B cell (primary cell): Measurements from ENCODE around the gene GTF2IRD1. TPM values are rescaled to one million over a fixed set of nuclear protein-coding genes. Genes with fewer than 3 reads are reported as not detected.
A peak's percentile ranks its signal among the peaks of the same experiment; 100 is the strongest.

Experiments
- ATAC-seq: fragments of 200-7000 bp; cut with Tn5 transposase; one replicate; pipeline ENCODE4 v1.10.0; 2021; ENCODE audit warnings: low read depth, mild to moderate bottlenecking, moderate number of reproducible peaks, moderate library complexity
- CTCF ChIA-PET: fragments of 350-600 bp; sonication (Branson Sonifier 250); formaldehyde crosslinking; loops from one replicate; lab custom pipeline; 2021; ENCODE audit warnings: antibody characterized with exemption, inconsistent platforms; lab: Charles Lee
- POLR2A ChIA-PET: fragments of 350-600 bp; sonication (Branson Sonifier 250); formaldehyde crosslinking; loops from one replicate; lab custom pipeline; 2021; ENCODE audit warnings: antibody characterized with exemption; lab: Charles Lee
- DNase-seq: peaks from one replicate; pipeline ENCODE4 v3.0.0; 2013
- H2AFZ ChIP-seq: 2 replicates; pipeline ENCODE4 v1.6.1; 2012; ENCODE audit warnings: mild to moderate bottlenecking, low read depth, low read length; ENCODE audit not compliant: insufficient read depth, poor library complexity, severe bottlenecking
- H3K27ac ChIP-seq, 2 donors: 1 replicate in 1 of 2; 2 replicates in 1 of 2; pipeline ENCODE4 v1.5.1; 2012 to 2013; ENCODE audit warnings: low read length in 2 of 2, mild to moderate bottlenecking in 2 of 2, moderate library complexity in 1 of 2
- H3K27me3 ChIP-seq, 4 experiments: fragments of 200-600 bp in 1 of 4; sonication (generic) in 1 of 4; replicated peaks in 1 of 4; 1 replicate in 2 of 4; 2 replicates in 2 of 4; pipeline versions ENCODE4 v1.6.1 to v1.7.0; 2013 to 2016; ENCODE audit warnings: low read length in 3 of 4, mild to moderate bottlenecking in 2 of 4, mixed read lengths in 1 of 4, moderate library complexity in 1 of 4; ENCODE audit not compliant: insufficient read depth in 4 of 4, control insufficient read depth in 3 of 4; ENCODE audit errors: control extremely low read depth in 1 of 4
- H3K36me3 ChIP-seq, 2 experiments: replicated peaks in 1 of 2; 1 replicate in 1 of 2; 2 replicates in 1 of 2; pipeline versions ENCODE4 v1.6.1 to v1.7.1; 2013; ENCODE audit warnings: low read length in 1 of 2; ENCODE audit not compliant: insufficient read depth in 2 of 2, control insufficient read depth in 1 of 2; ENCODE audit errors: control extremely low read depth in 1 of 2, extremely low read depth in 1 of 2
- H3K4me1 ChIP-seq, 2 donors: fragments of 200-600 bp in 1 of 2; sonication (generic) in 1 of 2; 1 replicate in 1 of 2; 2 replicates in 1 of 2; pipeline versions ENCODE4 v1.5.1 to v1.6.1; 2013 to 2017; ENCODE audit warnings: low read length in 2 of 2; ENCODE audit not compliant: control insufficient read depth in 2 of 2, insufficient read depth in 2 of 2
- H3K4me2 ChIP-seq: replicated peaks from 2 replicates; pipeline ENCODE3; 2012; ENCODE audit warnings: mild to moderate bottlenecking, low read depth, low read length; ENCODE audit not compliant: poor library complexity, severe bottlenecking
- H3K4me3 ChIP-seq, 5 experiments: fragments of 200-600 bp in 1 of 5; sonication (generic) in 1 of 5; 1 replicate in 3 of 5; 2 replicates in 2 of 5; pipeline versions ENCODE4 v1.5.1 to v1.7.0; 2011 to 2016; ENCODE audit warnings: low read length in 4 of 5, mild to moderate bottlenecking in 4 of 5, low read depth in 2 of 5, control low read depth in 1 of 5, moderate library complexity in 1 of 5; ENCODE audit not compliant: insufficient read depth in 1 of 5; ENCODE audit errors: control extremely low read depth in 1 of 5, extremely low read depth in 1 of 5
- H3K79me2 ChIP-seq: fragments of 200-600 bp; sonication (generic); one replicate; pipeline ENCODE4 v1.6.0; 2016; ENCODE audit warnings: low read length; ENCODE audit not compliant: control insufficient read depth, insufficient read depth
- H3K9ac ChIP-seq: fragments of 200-600 bp; sonication (generic); 2 replicates; pipeline ENCODE4 v1.6.1; 2017; ENCODE audit warnings: mild to moderate bottlenecking, low read length, moderate library complexity
- H3K9me3 ChIP-seq, 3 donors: one replicate each; pipeline versions ENCODE4 v1.6.1 to v1.7.1; 2013; ENCODE audit warnings: low read length in 2 of 3; ENCODE audit not compliant: control insufficient read depth in 2 of 3, insufficient read depth in 1 of 3; ENCODE audit errors: control extremely low read depth in 1 of 3
- H4K20me1 ChIP-seq: 2 replicates; pipeline ENCODE4 v1.6.0; 2012; ENCODE audit warnings: mild to moderate bottlenecking, low read length; ENCODE audit not compliant: insufficient read depth, control insufficient read depth, poor library complexity, severe bottlenecking
- H3K27ac Mint-ChIP-seq: one replicate; pipeline ENCODE4 v1.8.0; 2021; ENCODE audit warnings: mixed read lengths
- H3K27me3 Mint-ChIP-seq: one replicate; pipeline ENCODE4 v1.8.0; 2021; ENCODE audit warnings: mixed read lengths
- H3K4me1 Mint-ChIP-seq: one replicate; pipeline ENCODE4 v1.8.0; 2021; ENCODE audit warnings: mixed read lengths
- H3K4me3 Mint-ChIP-seq: one replicate; pipeline ENCODE4 v1.8.0; 2021; ENCODE audit warnings: mixed read lengths
- H3K9me3 Mint-ChIP-seq: one replicate; pipeline ENCODE4 v1.8.0; 2022; ENCODE audit warnings: mixed read lengths; ENCODE audit not compliant: insufficient read depth
- CTCF ChIP-seq: fragments of 200-600 bp; IDR thresholded peaks from one replicate; pipeline ENCODE4 v1.8.0; 2022; ENCODE audit warnings: antibody characterized with exemption, mild to moderate bottlenecking
- EZH2 ChIP-seq: IDR thresholded peaks from 2 replicates; pipeline ENCODE4 v1.6.1; 2012; ENCODE audit warnings: borderline replicate concordance, low read depth, mild to moderate bottlenecking, moderate library complexity, low read length; ENCODE audit not compliant: insufficient read depth, poor library complexity, severe bottlenecking
- WGBS: methylation state at CpG from one replicate; pipeline ENCODE4 v1.1.5; 2013; ENCODE audit warnings: missing lambda C conversion rate; ENCODE audit not compliant: insufficient coverage; 5-methylcytosine and 5-hydroxymethylcytosine counted together
- intact Hi-C: fragments of 100-400 bp; cut with micrococcal nuclease; formaldehyde crosslinking; loops from one replicate; pipeline ENCODE4 v1.10.0; 2022
- polyA plus RNA-seq: library from polyadenylated mRNA; depleted of rRNA; stranded (reverse); fragments of >200 nt; gene quantifications from 2 replicates; pipeline ENCODE4 v1.2.3, GENCODE V29; 2012
- total RNA-seq, 2 donors: library from RNA; stranded (reverse); fragments of 120-200 nt in 1 of 2; gene quantifications; 1 replicate in 1 of 2; 2 replicates in 1 of 2; pipeline versions ENCODE4 v1.2.3 to v1.2.4, GENCODE V29; 2013 to 2022

Gene GTF2IRD1
- total and polyA plus RNA-seq, 2 donors (not counting 1 experiment from before 2014, with no cell fraction given) = 0.45 to 2.2 TPM

- ATAC-seq (no peak), DNase-seq (no peak)
- no peak overlapping the region for H3K27ac ChIP-seq
- H3K4me3 ChIP-seq = no peak overlapping the region
- no peak overlapping the region for H3K4me2 ChIP-seq
- Mint-ChIP-seq H3K4me3 (peak overlapping the region; percentile 8), H3K4me1 (peaks cover 15% of the 10 kb centered on the region), H3K27ac (peak overlapping the region; percentile 8), H3K9me3 (no peaks in the 10 kb centered on the region), H3K27me3 (no peaks in the 10 kb centered on the region)
- H3K4me1 ChIP-seq = peaks cover 9 to 14% of the 10 kb centered on the region in 2 donors
- no peak overlapping the region for H3K9ac ChIP-seq
- H3K79me2 ChIP-seq = no peaks in the 10 kb centered on the region
- H2AFZ ChIP-seq = no peak overlapping the region
- H3K9me3 ChIP-seq = no peaks in the 10 kb centered on the region
- 96% methylated on average over 7 of the region's 7 CpGs for WGBS
- POLR2A ChIA-PET = no interaction called here
- no peak for TF ChIP-seq CTCF
- no peak for TF ChIP-seq EZH2
- no peaks in the 10 kb centered on the region for H4K20me1 ChIP-seq
- intact Hi-C loops = no loop called here
- H3K27me3 ChIP-seq = peaks cover 0 to 2% (median 0%) of the 10 kb centered on the region in 4 experiments
- CTCF ChIA-PET = interaction anchor here (0.5 kb wide), 1 partner anchor 13 kb away, joined by 3 read pairs; no protein-coding TSS in a partner anchor
- H3K36me3 ChIP-seq = no peaks in the 10 kb centered on the region
These were observed 150.8 kb downstream of the GTF2IRD1 start for GRCh38 chr7:74604326-74605020.

- CTCF ChIA-PET = interaction anchor here (1.1 kb wide), 1 partner anchor 10 kb away, joined by 4 read pairs; no protein-coding TSS in a partner anchor
- H3K27ac Mint-ChIP-seq = peak overlapping the region; percentile 67
- Histone ChIP-seq H3K36me3 (no peaks in the 10 kb centered on the region), H2AFZ (peak overlapping the region; percentile 82), H3K27ac (no peak overlapping the region), H3K79me2 (no peaks in the 10 kb centered on the region), H3K4me2 (peak overlapping the region; percentile 88), H3K4me3 (peak overlapping the region in 4 of 5 experiments; percentile 40 to 61 (median 50)), H3K27me3 (no peaks in the 10 kb centered on the region), H3K4me1 (peaks cover 9 to 14% of the 10 kb centered on the region in 2 donors), H3K9ac (peak overlapping the region; percentile 58), H3K9me3 (no peaks in the 10 kb centered on the region), H4K20me1 (no peaks in the 10 kb centered on the region)
- intact Hi-C loops = no loop called here
- peak; percentile 86 for ATAC-seq
- POLR2A ChIA-PET = no interaction called here
- H3K27me3 Mint-ChIP-seq = no peaks in the 10 kb centered on the region
- DNase-seq = peak; percentile 55
- H3K9me3 Mint-ChIP-seq = no peaks in the 10 kb centered on the region
- TF ChIP-seq EZH2 (no peak), CTCF (no peak)
- 5% methylated on average over 51 of the region's 51 CpGs for WGBS
- H3K4me1 Mint-ChIP-seq = peaks cover 15% of the 10 kb centered on the region
- peak overlapping the region; percentile 80 for H3K4me3 Mint-ChIP-seq
These were observed 152.6 kb downstream of the GTF2IRD1 start for GRCh38 chr7:74606101-74606908.
